ENCODE measurements around the gene NTM. TPM values are rescaled to one million over a fixed set of nuclear protein-coding genes. Genes with fewer than 3 reads are reported as not detected.
A peak's percentile ranks its signal among the peaks of the same experiment; 100 is the strongest.

NTM gene
- total and polyA plus RNA-seq, 12 donors: 0.26 to 11.5 (median 4.0) TPM

DNA sequence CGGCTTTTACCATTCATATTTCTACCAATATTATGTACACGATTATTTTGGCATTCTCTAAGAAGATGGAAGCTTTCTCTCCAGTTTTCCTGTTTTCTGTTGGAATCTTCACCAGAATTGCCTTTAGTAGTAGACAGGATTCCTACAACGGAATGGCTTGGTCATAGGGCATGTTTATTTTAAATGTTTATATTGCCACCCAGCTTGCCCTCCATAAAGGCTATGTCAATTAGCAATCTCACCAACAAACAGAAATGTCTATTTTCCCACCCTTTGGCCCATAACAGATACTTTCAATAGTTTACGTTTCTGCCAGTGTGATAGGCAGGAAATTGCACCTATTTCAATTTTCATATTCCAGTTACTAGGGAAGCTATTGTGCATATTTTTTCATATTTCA lies 893.5 kb downstream of the NTM start:
- TF ChIP-seq, protein P1, sequence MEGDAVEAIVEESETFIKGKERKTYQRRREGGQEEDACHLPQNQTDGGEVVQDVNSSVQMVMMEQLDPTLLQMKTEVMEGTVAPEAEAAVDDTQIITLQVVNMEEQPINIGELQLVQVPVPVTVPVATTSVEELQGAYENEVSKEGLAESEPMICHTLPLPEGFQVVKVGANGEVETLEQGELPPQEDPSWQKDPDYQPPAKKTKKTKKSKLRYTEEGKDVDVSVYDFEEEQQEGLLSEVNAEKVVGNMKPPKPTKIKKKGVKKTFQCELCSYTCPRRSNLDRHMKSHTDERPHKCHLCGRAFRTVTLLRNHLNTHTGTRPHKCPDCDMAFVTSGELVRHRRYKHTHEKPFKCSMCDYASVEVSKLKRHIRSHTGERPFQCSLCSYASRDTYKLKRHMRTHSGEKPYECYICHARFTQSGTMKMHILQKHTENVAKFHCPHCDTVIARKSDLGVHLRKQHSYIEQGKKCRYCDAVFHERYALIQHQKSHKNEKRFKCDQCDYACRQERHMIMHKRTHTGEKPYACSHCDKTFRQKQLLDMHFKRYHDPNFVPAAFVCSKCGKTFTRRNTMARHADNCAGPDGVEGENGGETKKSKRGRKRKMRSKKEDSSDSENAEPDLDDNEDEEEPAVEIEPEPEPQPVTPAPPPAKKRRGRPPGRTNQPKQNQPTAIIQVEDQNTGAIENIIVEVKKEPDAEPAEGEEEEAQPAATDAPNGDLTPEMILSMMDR (IDR thresholded peaks at IDR 0.05): no peak
- no peak for TF ChIP-seq POLR2A (IDR thresholded peaks at IDR 0.05)
- Histone ChIP-seq H3K4me1 (replicated peaks in 1 of 2) (no peaks in the 10 kb centered on the region), H3K36me3 (replicated peaks in 1 of 2) (no peaks in the 10 kb centered on the region), H3K27ac (no peak overlapping the region), H3K4me3 (no peak overlapping the region), H3K9me3 (replicated peaks in 1 of 3) (no peaks in the 10 kb centered on the region), H3K27me3 (no peaks in the 10 kb centered on the region)
- no peak for DNase-seq
- 77 to 87% (median 79%) methylated on average over 4 of the region's 4 CpGs for WGBS, 4 donors
- intact Hi-C loops (cut with DNase I): no loop called here

DNA sequence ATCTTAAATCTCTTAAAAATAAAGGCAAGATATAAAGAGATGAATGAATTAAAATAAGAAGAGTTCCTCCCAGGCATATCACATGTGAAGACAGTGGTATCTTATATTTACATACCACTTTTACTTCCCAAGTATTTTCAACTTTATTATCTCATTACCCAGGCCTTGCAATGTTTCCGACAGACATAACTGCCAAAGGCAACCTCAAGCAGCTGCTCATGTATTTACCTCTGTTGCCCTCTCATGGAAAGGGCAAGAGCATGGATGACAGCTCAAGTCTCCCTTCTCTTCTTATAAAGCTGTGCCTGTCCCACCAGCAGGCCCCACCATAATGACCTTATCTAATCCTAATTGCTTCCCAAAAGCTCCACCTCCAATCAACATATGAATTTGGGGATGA lies 894.2 kb downstream of the NTM start:
- Histone ChIP-seq H3K9me3 (replicated peaks in 1 of 3) (no peaks in the 10 kb centered on the region), H3K4me3 (no peak overlapping the region), H3K27me3 (no peaks in the 10 kb centered on the region), H3K36me3 (replicated peaks in 1 of 2) (no peaks in the 10 kb centered on the region), H3K4me1 (replicated peaks in 1 of 2) (no peaks in the 10 kb centered on the region), H3K27ac (no peak overlapping the region)
- no peak for TF ChIP-seq POLR2A (IDR thresholded peaks at IDR 0.05)
- TF ChIP-seq, protein P1 (IDR thresholded peaks at IDR 0.05): no peak
- intact Hi-C loops (cut with DNase I): no loop called here
- WGBS, 4 donors: 84 to 100% (median 90%) methylated on average over 1 of the region's 1 CpG
- no peak for DNase-seq

DNA sequence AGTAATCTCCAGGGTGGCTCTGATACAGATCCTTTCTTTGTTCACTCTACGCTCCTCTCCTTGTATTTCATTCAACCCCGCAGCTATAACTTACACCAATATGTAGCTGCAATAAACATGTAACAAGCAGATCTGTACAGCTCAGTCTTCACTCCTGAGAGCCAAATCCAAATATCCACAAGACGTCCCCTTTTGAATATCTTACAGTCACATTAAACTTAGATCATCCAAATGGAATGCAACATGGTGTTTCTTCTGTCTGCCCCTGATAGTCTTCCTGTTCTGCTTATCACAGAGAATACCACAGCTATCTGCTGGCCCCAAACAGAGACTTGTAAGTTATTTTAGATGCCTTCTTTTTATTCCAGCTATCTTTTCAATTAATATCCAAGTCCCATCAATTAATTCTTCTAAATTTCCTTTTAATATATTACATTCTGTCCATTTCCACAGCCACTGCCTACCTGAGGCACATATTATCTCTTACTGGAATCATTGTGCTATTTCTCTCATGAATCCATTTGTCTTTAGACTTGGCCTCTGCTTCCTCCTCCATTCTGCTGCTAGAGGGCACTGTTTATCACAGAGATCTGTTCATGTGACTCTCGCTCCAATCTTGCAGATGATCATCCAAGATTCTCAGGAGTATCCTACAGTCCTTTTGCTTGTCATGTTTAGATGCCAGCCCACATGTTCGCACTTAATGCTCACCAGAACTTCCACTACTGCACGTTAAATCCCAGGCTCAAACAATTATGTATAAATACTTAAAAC lies 908.6 kb downstream of the NTM start:
- H3K9me3 ChIP-seq (replicated peaks in 1 of 3): no peaks in the 10 kb centered on the region
- no peaks in the 10 kb centered on the region for H3K4me1 ChIP-seq (replicated peaks in 1 of 2)
- H3K27me3 ChIP-seq: no peaks in the 10 kb centered on the region
- WGBS, 4 donors: 58 to 63% (median 61%) methylated on average over 6 of the region's 6 CpGs
- no peak overlapping the region for H3K4me3 ChIP-seq
- intact Hi-C loops (cut with DNase I): no loop called here
- no peak for TF ChIP-seq POLR2A (IDR thresholded peaks at IDR 0.05)
- TF ChIP-seq, protein P1 (IDR thresholded peaks at IDR 0.05): peak in 4 of 6 experiments; percentile 20 to 35 (median 26)
- no peak overlapping the region for H3K27ac ChIP-seq
- peak in 1 of 7 donors; percentile 10 for DNase-seq
- H3K36me3 ChIP-seq (replicated peaks in 1 of 2): no peaks in the 10 kb centered on the region

- 79 to 96% (median 91%) methylated on average over 4 of the region's 4 CpGs for WGBS, 4 donors
- no peak overlapping the region for H3K27ac ChIP-seq
- H3K36me3 ChIP-seq (replicated peaks in 1 of 2): no peaks in the 10 kb centered on the region
- H3K9me3 ChIP-seq (replicated peaks in 1 of 3): no peaks in the 10 kb centered on the region
- no peaks in the 10 kb centered on the region for H3K4me1 ChIP-seq (replicated peaks in 1 of 2)
- DNase-seq: no peak
- intact Hi-C loops (cut with DNase I): no loop called here
- TF ChIP-seq POLR2A (IDR thresholded peaks at IDR 0.05): no peak
- TF ChIP-seq, protein P1 (IDR thresholded peaks at IDR 0.05): no peak
- no peak overlapping the region for H3K4me3 ChIP-seq
- no peaks in the 10 kb centered on the region for H3K27me3 ChIP-seq
These were observed 913.6 kb downstream of the NTM start for GRCh38 chr11:132284048-132284447.

Data from adrenal gland (tissue), 12 donors.